ENCODE measurements around the gene SVIL.
A peak's percentile ranks its signal among the peaks of the same experiment; 100 is the strongest.
"Not testable (repeated sequence)": the region's sequence is repeated elsewhere in the genome, so short reads cannot be mapped to it uniquely, and the experiment has no call there.

The SVIL gene

DNA sequence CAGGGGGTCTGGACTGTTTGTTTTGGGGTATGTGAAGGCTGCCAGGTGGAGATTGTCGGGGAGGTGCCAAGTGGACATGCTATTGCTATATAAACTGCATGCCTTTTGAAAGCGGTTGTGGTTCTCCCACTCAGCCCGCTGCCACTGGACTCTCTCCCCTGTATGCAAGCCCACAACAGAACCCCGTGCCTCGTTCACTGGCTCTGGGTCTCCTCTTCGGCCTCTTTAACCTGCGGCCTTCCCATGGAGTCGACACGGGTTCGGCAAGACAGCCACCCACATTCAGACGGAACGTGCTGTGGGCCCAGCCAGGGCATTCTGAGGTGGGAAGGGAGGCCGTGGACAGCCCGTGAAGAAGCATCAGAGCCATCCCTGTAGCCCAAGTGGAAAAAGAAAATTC lies 50.3 kb downstream of the SVIL start:
- TF ChIP-seq CTCF (IDR thresholded peaks at IDR 0.05) = no peak
- H3K4me3 ChIP-seq = no peak overlapping the region
- DNase-seq (ENCODE audit: low spot score) = no peak
- peak overlapping the region in 1 of 2 donors; percentile 83 for H3K27ac ChIP-seq

GRCh38 chr10:29583674-29584073 lies 51.1 kb downstream of the SVIL start:
- no peak for TF ChIP-seq CTCF (IDR thresholded peaks at IDR 0.05)
- H3K4me3 ChIP-seq = no peak overlapping the region

GRCh38 chr10:29582769-29583168 lies 52.0 kb downstream of the SVIL start:
- not testable (repeated sequence) for DNase-seq (ENCODE audit: low spot score); H3K4me3 ChIP-seq
- H3K27ac ChIP-seq = peak overlapping the region in 1 of 2 donors; percentile 13

More at GRCh38 chr10:29583674-29584073, 51.1 kb downstream of the SVIL start:
- H3K27ac ChIP-seq = peak overlapping the region in 1 of 2 donors; percentile 83
- no peak for DNase-seq (ENCODE audit: low spot score)

GRCh38 chr10:29579455-29579970 lies 55.3 kb downstream of the SVIL start:
- Histone ChIP-seq H3K4me3 (no peak overlapping the region), H3K27ac (peak overlapping the region in 1 of 2 donors; percentile 4)
- no peak for DNase-seq (ENCODE audit: low spot score)
- no peak for TF ChIP-seq CTCF (IDR thresholded peaks at IDR 0.05)

DNA sequence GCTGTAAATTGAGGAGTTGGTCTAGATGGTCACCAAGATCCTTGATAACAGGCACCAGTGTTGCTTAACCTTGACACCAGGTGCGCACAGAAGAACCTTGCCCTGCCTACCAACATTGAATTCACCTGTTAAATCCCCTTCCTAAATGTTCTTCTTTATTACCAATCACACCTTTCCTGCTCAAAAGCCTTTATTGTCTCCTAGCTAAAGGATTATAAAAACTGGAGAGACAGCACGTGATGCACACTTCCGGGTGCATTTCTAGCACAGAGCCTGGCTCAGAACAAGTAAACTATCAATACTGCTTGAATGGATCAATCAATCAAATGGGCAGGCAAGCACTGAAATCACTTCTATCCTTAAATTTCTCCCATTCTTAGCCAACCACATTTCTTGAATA lies 56.3 kb downstream of the SVIL start:
- no peak for DNase-seq (ENCODE audit: low spot score)
- H3K27ac ChIP-seq = no peak overlapping the region

DNA sequence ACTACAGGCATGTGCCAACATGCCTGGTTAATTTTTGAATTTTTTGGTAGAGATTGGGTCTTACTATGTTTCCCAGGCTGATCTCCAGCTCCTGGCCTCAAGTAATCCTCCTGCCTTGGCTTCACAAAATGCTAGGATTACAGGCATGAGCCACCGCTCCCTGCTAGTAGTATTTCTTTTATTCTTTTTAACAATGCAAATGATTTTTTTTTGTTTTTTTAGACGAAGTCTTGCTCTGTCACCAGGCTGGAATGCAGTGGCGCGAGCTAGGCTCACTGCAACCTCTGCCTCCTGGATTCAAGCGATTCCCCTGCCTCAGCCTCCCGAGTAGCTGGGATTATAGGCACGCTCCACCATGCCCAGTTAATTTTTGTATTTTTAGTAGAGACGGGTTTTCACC lies 58.1 kb downstream of the SVIL start:
- Histone ChIP-seq H3K27ac (no peak overlapping the region), H3K4me3 (no peak overlapping the region)
- no peak for TF ChIP-seq CTCF (IDR thresholded peaks at IDR 0.05)
- DNase-seq (ENCODE audit: low spot score) = no peak

More for the DNA sequence above, 56.3 kb downstream of the SVIL start:
- no peak for TF ChIP-seq CTCF (IDR thresholded peaks at IDR 0.05)
- no peak overlapping the region for H3K4me3 ChIP-seq

- no peak for TF ChIP-seq CTCF (IDR thresholded peaks at IDR 0.05)
- Histone ChIP-seq H3K27ac (no peak overlapping the region), H3K4me3 (no peak overlapping the region)
- no peak for DNase-seq (ENCODE audit: low spot score)
Observed at GRCh38 chr10:29575098-29575455, 59.7 kb downstream of the SVIL start.

GRCh38 chr10:29574212-29575097 lies 60.3 kb downstream of the SVIL start:
- H3K27ac ChIP-seq; DNase-seq (ENCODE audit: low spot score); H3K4me3 ChIP-seq: not testable (repeated sequence)

DNA sequence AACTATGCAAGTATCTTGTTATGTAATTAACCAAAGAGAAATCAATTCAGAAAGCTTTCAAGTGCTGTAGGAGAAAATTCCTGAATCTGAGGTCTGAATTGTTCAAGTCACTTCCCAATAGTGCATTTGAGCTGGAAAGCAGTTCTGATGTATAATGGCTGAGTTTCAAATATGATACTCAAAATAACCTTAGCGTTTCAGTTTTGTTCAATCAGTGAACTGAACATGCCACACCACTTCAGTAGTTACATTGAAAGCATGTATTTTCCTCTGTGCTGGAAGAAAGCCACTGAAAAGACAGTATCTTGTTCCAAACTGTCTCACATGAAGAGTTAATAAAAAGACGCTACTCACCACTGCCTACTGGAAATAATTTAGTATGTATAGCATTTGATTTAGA lies 64.5 kb downstream of the SVIL start:
- DNase-seq (ENCODE audit: low spot score); H3K4me3 ChIP-seq; H3K27ac ChIP-seq: not testable (repeated sequence)

All from coronary artery (tissue), 2 donors.